Smooth muscle cell of the brain vasculature (primary cell): ENCODE data around the gene NKX6-2.
"Not testable (repeated sequence)": the region's sequence is repeated elsewhere in the genome, so short reads cannot be mapped to it uniquely, and the experiment has no call there.

Experiments used
- DNase-seq: peaks from one replicate; pipeline ENCODE4 v3.0.0-alpha.2; 2012; ENCODE audit warnings: low read depth, low spot score

The NKX6-2 gene

DNA sequence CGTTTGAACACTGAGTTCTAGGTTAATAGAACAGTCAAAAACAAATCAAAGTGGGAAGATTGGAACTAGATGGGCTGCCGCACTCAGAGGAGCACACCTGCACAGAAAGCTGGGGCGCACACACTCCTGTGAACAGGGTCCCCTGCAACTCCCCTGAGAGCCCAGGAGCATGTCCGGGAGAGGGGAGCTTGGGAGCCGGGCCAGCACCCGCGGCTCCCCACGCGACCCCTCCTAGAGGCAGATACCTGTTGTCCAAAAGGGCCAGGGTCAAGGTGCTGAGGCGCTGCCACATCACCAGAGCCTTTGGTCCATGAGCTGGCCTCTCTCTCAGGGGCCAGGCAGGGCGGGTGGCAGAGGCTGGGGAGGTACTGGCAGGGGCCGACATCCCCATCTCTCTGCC lies 5.6 kb downstream of the NKX6-2 start:
- DNase-seq, result no peak

DNA sequence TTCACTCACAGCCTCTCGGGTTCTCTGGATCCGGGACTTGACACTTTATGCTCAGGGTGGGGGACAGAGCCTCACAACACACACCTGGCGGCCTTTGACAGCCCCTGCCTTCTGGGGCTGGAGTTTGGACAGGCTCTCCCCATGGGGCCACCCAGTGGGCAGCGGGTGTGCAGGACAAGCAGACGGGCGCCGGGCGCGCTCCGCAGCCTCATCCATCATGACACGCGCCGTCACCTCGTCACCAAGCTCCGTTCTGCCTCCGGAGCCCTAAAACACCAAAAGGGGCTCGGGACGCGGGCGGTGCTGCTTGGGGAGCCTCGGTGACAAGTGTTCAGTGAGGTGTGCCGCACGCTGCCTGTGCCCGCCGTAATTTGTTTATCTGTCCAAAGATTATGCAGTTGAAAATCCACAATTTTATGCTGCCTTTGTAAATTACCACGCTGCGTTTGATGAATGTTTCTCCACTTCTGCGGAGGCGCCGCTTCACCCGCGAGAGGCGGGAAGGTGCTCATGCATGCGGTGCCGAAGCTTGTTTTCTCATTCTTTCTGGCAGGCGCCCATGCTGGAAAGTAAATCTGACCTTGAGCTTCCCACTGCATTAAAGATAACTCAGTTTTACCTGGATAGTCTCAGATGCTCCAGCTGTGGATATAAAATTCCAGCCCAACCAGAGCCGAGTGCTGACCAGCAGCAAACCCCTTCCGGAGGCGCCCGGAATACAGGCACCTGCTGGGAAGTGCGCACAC lies 6.2 kb downstream of the NKX6-2 start:
- DNase-seq, result no peak

DNA sequence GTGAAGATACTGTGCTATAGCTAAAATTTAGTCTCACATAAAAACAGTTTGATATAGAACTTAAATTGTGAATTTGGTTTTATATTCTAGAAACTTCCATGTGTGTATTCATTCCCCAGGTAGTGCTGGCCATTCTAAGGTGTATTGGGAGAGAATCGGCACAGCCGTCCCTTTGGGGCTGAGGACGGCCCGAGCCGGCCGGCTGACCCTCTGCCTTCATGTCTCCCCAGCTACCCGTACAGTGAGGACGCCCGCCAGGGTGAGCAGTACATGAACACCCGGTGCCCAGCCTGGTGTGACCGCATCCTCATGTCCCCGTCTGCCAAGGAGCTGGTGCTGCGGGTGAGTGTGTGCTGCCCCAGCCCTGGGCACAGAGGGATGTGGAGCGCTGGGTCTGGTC lies 8.5 kb downstream of the NKX6-2 start:
- DNase-seq, result no peak

DNA sequence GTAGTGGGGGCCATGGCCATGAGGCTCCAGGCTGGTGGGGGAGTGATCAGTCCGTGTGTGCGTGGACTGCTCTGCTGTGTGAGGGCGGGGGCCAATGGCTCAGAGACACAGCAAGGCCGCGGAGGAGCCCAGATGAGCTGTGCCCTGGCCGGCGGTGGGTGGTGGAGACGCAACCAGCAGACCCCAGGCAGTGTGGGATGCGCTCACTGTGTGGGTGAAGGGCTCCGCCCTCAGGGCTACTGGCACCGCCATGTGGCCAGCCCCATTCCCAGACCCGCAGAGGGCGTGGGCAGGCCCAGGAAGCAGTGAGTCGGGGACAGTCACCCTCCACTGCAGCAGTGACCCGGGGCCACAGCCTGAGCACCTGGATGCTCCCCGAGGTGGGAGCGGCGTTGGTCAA lies 9.1 kb downstream of the NKX6-2 start:
- DNase-seq, result no peak

DNA sequence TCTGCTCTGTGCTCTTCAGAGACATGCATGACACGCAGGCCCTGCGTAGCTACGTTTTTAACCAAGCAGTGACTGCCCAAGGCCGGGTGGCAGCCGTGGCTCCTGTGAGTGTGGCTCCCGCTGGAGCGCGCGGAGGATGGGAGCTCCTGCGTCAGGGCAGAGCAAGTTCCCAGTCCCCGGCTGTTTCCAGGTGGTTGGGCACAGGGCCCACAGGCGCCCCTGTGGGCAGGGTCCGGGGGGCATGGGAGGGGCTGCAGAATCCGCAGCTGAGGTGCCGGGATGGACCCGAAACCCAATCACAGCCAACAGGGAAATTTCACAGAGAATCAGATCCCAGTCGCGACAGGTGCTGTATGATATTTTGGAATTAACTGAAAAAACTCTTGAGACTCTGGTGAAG lies 9.8 kb downstream of the NKX6-2 start:
- no peak for DNase-seq

DNA sequence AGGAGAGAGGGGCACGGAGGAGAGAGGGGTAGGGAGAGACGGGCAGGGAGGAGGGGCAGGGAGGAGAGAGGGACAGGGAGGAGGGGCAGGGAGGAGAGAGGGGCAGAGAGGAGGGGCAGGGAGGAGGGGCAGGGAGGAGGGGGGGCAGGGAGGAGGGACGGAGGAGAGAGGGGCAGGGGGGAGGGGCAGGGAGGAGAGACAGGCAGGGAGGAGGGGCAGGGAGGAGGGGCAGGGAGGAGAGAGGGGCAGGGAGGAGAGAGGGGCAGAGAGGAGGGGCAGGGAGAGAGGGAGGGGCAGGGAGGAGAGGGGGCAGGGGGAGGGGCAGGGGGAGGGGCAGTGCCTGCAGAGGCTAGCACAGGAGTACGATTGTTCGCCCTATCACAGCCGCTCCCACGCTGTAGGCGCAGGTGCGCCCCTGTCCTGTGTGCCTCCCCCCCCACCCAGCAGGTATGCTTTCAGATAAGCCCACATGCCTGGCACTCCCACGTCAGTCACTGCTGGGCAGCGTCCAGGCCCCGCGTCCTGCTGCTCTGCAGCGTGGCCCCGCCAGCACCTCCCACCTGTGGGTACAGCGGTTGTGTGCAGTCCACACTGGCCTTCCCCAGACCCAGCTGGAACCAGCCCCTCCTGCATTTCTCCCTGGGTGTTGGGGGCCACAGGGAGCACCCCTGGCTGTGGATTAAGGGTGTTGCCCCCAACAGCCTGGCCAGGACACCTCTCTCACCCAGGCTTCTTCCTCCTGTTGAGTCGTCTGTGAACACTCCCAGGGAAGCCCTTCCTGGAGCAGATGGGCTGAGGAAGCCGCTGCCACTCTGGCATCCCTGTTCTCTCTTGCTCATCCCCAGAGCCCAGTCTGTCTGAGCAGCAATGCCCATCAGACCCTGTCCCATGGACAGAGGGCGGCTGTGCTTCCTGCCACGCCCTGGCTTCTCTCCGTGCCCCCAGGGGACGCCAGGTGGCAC lies 10.8 kb downstream of the NKX6-2 start:
- no peak for DNase-seq

DNA sequence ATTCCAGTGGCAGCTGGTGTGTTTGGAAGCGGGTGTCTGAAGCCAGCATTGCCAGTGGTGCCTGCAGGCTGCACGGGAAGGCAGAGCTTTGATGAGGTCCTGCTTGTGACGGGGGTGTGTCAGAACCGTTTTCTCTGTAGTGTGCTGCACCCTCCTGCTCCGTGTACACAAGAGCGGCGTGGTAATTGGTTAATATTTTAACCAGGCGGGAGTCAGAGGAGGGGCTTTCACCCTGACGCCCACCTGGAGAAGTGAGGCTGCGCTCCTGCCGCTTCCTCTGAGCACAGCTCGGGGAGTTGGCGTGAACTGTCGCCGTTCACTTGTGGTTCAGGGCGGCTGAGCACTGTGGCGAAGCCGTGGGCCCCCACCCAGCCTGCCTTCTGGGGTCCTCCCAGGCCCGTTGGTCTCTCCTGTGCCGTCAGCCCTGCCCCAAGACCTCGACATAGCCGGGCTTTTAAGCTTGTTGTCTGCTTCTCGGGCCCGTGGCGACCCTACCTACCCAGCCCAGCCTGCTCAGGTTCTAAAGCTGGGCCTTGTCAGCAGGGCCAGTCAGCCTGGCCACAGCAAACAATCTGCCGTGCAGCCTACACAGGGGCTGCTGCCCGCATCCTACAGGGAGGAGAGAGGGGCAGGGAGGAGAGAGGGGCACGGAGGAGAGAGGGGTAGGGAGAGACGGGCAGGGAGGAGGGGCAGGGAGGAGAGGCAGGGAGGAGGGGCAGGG lies 11.6 kb downstream of the NKX6-2 start:
- no peak for DNase-seq

DNA sequence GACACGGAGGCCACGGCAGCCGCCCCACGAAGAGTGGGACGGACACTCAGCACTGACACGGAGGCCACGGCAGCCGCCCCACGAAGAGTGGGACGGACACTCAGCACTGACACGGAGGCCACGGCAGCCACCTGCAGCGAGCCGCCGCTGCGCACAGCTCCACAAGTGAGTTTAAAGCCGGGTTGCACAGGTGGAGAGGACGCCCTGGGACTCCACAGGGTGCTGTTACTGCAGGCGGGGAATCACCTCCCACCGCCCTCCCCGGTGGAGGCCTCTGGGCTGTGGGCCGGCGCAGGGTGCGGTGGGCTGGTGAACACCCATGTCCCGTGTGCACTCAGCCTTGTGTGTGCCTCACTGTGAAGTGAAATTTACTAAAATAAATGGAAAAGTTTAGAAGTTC lies 13.1 kb downstream of the NKX6-2 start:
- DNase-seq, result not testable (repeated sequence)

DNA sequence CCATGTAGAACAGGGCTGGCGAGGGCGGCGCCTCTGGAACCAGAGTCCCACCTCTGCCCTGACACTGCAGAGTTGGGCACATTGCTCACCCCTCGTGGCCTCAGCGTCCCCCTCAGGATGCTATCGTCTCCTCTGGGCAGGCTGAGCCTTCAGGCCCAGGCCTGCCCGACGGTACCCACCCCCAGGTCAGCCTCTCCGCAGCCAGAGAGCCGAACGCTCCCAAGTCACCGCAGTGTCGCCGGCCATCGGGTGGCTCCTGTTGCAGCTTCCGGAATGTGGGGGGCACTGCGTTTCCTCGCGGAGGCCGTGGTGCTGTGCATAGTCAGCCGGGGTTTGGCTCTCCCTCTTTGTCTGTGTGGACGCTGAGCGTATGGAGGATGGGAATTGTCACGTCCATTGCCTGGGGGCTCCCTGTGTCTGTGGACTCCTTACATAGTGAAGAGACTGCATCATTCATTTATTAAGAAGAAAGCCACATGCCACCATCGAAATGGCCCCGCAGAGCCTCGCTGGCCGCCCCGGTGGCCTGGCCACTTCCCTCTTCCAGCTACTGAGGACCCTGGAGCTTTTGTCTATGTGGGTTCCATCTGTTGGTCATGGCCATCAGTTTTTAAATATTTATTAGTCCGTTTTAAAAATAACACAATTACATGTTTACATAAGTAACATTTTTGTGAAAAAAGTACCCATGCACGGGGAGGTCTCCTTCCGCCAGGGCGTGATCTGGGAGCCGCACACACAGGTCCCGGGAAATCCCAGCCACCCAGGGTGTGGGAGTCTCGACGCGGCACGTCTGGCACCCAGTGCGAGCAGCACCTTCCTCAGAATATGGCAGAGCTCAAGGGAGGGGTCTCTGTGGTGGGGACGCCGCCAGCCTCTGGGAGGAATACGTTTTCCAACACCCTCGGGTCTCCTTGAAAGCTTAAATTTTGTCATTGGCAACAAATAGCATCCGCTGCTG lies 15.6 kb downstream of the NKX6-2 start:
- no peak for DNase-seq

DNA sequence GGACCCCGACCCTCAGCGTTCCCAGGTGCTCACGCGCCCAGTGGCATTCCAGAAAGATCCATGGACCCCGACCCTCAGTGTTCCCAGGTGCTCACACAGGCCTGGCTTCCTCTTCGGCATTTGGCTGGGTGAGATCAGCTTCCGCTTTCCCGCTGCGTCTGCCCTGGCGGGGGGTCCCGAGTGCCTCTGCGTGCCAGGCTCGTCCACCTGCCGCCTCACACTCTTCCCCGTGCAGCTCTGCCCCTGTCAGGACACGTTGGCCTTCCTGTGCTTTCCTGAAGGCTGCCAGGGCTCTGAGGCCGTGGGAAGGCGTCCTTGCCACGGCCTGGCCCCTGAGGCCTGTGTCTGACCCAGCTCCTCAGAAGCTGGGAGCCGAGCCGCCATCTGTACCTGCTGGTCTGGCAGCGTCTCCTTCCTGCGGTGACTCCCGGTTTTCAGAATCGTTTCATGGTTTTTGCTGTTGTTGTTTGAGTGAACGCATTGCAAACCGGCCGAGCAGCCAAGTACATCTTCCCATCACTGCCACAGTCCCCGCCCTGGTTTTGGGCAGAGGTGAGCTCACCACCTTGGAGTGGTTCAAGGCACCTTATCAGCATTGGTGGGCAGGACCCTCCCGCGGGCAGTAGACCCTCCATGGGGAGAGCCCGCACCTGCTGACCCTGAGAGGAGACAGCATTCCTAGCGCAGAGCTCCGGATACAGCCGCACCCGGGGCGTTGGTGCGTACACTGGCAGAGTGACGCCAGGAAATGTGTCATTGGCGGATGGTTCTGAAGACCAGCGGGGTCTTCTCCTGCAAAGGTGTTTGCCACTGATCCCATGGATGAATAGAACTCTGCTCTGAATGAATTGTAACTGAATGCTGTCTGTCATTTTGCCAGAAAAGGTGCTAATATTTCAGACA lies 17.4 kb downstream of the NKX6-2 start:
- DNase-seq, result no peak

DNA sequence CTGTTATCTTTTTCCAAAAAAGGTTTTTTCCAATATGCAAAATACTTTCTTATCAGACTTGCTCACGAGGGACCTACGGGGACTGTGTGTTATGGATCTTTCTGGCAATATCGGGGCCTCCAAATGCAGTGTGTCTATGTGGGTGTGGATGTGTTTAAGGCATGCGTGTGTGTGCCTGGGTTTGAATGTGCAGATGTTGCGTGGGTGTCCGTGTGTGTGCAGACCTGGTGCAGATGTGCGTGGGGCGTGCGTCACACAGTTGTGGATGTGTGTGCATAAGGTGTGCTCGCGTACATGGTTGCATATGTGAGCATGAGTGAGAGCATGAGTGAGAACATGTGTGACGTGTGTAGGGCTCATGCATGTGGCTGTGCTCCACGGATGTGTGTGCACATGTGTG lies 19.7 kb downstream of the NKX6-2 start:
- no peak for DNase-seq

DNA sequence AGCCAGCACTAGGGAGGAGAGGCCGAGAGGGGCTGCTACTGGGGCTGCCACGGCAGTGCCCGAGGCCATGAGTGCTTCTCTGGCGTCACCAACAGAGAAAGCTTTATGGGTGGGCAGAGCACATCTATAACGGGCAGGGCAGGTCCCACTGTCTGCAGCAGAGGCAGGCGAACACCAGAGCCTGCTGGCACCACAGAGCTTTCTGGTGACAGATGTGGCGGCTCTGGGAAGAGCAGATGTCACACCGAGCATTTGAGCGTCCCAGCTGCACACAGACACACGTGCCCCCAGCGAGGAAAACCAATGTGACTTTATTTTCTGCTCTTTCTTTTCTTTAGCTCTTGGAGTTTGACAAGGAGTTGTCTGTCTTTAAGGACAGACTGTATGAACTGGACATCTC lies 20.5 kb downstream of the NKX6-2 start:
- no peak for DNase-seq

DNA sequence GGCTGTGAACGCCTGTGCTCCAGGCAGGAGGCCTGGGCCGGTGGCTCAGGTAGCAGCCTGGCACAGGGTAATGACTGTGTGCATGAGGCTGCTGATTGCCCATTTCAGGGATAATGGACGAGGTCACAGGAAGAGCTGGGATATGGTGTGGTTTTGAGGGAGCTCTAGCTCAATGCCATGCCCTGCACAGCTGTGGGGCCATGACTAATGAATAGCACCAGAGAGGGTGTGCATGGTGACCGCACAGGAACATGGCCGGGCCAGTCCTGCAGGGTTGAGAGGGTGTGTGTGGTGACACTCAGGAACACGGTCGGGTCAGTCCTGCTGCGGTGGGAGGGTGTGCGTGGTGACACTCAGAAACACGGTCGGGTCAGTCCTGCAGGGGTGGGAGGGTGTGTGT lies 21.8 kb downstream of the NKX6-2 start:
- no peak for DNase-seq

DNA sequence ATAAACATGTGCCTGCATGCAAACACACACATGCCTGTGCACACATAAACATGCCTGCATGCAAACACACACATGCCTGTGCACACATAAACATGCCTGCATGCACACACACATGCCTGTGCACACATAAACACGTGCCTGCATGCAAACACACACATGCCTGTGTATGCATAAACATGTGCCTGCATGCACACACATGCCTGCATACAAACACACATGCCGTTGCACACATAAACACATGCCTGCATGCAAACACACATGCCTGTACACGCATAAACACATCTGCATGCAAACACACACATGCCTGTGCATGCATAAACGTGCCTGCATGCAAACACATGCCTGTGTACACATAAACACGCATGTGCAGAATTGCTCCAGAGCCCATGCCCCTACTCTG lies 22.4 kb downstream of the NKX6-2 start:
- DNase-seq, result no peak

DNA sequence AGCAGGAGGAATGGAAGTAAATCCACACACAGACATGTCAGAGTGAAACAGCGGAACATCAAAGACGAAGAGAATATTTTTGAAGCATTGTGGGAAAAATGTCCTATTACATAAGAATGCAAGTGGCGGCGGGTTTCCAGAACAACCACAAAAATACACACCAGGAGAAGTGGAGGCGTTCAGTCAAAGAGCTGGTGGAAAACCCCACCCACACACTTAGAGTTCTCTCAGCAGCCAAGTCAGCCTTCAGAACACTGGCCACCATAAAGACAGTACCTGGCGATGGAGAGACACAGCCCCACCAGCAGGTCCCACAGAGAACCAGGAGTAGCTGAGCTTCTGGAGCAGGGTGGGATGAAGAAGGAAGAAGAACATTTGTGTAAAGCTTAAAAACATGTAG lies 23.7 kb downstream of the NKX6-2 start:
- no peak for DNase-seq

DNA sequence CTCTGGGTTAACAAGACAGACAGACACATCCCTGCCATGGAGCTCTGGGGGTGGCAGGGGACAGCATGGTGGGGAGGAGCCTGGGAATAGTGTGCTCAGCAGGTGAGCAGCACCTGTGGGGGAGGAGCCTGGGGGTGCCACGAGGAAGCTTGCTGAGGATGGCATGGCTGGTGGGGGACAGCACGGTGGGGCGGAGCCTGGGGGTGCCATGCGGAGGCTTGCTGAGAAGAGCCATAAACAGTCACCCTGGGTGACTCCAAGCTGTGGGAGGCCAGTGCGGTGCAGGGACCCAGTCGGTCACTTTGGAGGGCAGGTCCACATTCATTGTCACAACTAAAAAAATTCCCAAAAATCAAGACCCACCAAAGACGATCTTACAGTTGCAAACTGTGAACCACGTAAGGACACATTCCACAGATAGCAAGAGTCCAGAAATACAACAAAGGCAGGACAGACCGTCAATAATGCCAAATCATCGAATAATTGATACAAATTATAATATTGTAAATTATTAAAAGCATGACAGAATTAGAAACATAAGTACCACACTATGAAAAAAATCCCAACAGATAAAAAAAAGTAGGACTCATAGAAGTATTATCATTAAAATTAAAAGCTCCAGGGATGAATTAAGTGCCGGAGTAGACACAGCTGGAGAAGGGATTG lies 24.4 kb downstream of the NKX6-2 start:
- DNase-seq, result no peak

DNA sequence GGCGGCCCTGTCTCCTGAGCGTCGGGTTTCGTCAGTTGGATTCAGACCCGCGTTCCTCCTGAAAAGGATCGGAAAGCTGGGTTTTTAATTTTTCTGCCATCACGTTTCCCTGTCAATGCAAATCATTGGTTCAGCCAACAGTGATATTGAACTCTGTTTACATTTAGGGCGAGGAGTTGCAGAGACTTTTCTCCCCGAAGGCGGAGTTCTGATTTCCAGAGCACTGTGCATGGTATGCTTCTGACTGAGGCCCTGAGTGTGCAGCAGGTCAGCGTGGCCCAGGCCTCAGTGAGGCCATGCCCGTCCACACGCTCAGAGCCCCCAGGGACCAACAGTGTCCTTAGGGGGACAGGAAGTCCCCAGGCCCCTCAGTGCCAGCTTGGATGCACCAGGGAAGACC lies 27.1 kb downstream of the NKX6-2 start:
- no peak for DNase-seq

DNA sequence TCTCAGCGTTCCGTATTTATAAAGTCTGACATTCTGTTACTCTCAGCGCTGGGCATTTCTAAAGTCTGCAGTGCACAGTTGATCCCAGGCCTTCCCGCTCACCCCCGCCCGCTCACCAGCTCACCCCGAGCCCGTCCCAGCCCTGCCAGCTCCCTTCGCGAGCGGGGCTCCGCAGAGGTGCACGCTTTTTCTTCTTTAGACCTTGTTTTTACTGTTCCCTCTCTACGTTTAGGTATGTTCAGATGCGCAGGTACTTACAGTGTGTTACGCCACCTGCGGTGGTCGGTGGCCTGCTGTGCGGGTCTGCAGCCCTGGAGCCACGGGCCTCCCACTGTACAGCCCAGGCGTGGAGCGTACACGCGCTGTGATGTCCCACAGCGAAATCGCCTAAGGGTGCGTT lies 28.8 kb downstream of the NKX6-2 start:
- no peak for DNase-seq

DNA sequence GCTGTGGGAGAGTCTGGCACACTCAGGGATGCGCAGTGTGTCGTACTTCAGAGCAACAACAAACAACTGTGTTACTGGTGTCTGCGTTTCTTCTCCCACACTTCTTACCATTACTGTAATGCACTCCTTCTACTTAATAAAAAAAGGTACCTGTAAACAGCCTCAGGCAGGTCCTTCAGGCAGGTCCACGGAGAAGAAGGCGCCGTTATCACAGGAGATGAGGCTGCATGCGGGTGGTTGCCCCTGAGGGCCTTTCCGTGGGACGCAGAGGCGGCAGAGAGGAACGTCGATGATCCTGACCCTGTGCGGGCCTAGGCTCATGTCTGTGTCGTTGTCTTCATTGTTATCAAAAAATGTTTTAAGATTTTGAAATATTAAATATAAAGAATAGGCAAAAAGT lies 29.4 kb downstream of the NKX6-2 start:
- no peak for DNase-seq
